ENCODE data around the gene GPBP1.
"Not testable (repeated sequence)": the region's sequence is repeated elsewhere in the genome, so short reads cannot be mapped to it uniquely, and the experiment has no call there.

The GPBP1 gene

GRCh38 chr5:57298295-57298984, 124.6 kb downstream of the GPBP1 start:
- DNase-seq = peak; percentile 87

DNA sequence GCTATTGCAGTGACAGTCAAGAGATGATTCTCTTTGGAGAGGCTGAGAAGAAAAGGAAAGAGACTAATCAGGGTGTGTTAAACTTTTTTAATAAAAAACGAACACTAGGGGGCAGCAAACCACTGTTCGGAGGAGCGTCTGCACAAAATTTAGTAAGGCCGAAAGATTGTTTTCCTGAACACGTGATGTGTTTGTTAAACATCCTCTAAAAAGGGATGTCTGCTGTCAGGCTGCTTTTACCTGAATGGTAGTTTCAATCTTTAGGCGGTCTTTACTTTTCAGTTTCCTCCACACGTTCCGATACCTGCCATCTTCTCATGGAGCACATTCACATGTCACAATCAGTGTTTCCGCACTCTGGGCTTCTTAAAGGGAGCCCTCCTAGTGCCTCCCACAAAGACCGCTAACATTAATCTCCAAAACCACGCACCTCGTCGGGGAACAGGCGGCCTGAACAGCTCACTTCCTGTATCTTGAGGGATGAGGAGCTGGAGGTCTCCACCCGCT, 125.2 kb downstream of the GPBP1 start:
- DNase-seq = peak; percentile 22

- DNase-seq = no peak
Observed at GRCh38 chr5:57299986-57300385, 126.1 kb downstream of the GPBP1 start.

DNA sequence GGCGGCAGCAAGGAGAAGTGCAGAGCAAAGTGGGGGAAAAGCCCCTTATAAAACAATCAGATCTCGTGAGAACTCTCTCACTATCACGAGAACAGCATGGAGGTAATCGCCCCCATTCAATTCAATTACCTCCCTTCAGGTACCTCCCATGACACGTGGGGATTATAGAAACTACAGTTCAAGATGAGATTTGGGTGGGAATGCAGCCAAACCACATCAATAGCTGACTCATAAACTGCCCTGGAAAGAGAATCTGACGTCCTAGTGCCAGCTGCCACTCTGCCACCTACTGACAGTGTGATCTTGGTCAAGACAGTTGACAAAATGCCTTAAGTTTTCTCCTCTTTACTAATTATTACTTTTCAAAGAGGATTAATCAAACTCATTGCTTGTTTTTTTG, 128.3 kb downstream of the GPBP1 start:
- DNase-seq = peak; percentile 9

GRCh38 chr5:57302643-57303042, 128.8 kb downstream of the GPBP1 start:
- DNase-seq = no peak

- no peak for DNase-seq
Observed at GRCh38 chr5:57303985-57304384, 130.1 kb downstream of the GPBP1 start.

DNA sequence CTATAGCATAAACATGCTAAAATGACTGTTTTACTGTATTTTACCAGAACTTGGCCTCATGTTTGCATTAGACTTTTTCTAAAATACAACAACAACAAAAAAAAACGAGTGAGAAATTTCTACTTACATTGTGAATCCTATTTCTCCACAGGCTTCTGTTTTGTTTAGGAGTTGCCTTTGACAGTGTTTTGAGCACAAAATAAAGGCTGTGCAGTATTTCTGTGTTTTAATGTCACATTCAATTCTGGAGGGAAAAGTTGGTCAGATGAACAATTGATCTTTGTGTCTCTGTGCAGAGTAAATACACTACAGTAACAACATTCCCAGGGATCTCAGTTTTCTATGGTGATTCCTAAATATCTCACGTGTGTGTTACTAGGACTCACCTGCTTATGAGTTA, 131.1 kb downstream of the GPBP1 start:
- no peak for DNase-seq

DNA sequence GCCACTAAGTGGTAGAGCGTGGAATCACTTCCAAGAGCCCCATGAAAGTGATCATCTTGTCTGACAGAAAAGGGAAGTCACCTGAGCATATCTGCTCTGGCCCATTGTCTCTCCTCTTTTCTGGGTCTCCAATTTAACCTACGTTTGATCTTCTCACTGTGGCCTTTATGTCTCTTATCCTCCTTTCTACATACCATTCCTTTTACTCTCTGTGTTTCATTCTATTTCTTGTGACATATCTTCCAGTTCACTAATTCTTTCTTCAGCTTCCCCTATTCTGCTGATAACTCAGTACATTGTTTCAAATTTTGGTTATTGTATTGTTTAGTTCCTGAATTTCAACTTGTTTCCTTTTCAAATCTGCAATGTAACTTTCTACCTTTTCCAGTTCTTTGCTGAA, 132.5 kb downstream of the GPBP1 start:
- no peak for DNase-seq

DNA sequence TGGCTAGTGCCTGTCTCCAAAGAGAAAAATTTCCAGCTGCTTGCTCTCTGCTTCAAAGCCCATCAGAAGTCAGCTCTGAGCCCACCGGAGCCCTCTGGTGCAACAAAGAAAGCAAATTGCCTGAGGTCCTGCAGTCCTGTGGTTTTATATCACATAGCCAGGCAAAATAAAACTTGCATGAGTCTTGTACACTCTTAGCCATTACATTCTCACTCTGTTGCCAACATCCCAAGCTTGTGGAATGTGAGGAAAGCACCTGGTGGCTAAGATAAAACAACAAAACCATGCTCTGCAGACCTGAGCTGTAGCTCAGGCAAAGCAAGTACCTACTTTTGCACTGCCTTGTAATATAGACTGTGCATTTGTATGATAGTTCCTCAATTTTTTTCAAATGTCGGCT, 133.7 kb downstream of the GPBP1 start:
- no peak for DNase-seq

GRCh38 chr5:57309022-57309421, 135.2 kb downstream of the GPBP1 start:
- not testable (repeated sequence) for DNase-seq

- DNase-seq = no peak
Observed at GRCh38 chr5:57311251-57311650, 137.4 kb downstream of the GPBP1 start.

- no peak for DNase-seq
Observed at GRCh38 chr5:57311921-57312735, 138.3 kb downstream of the GPBP1 start.

GRCh38 chr5:57313716-57314115, 139.9 kb downstream of the GPBP1 start:
- no peak for DNase-seq

Data from activated gamma-delta T cell treated with Interleukin-2 at 50 U/mL for 16 hours (primary cell).